ENCODE data around the gene OXT. TPM values are rescaled to one million over a fixed set of nuclear protein-coding genes. Genes with fewer than 3 reads are reported as not detected.

Gene OXT
- total and polyA plus RNA-seq, 9 donors, result 0.61 to 0.86 TPM; not detected in 7

GRCh38 chr20:3102575-3103368, 31.4 kb downstream of the OXT start:
- no peak overlapping the region for H3K27ac ChIP-seq
- no peaks in the 10 kb centered on the region for H3K4me1 ChIP-seq (ENCODE audit: insufficient read depth)
- intact Hi-C loops (cut with DNase I), result no loop called here
- 66 to 73% (median 68%) methylated on average over 13 of the region's 13 CpGs for WGBS, 3 donors
- no peak overlapping the region for H3K4me3 ChIP-seq
- no peaks in the 10 kb centered on the region for H3K9me3 ChIP-seq
- no peak for DNase-seq
- no peaks in the 10 kb centered on the region for H3K36me3 ChIP-seq
- TF ChIP-seq POLR2A (IDR thresholded peaks at IDR 0.05), result no peak
- TF ChIP-seq, protein P1, sequence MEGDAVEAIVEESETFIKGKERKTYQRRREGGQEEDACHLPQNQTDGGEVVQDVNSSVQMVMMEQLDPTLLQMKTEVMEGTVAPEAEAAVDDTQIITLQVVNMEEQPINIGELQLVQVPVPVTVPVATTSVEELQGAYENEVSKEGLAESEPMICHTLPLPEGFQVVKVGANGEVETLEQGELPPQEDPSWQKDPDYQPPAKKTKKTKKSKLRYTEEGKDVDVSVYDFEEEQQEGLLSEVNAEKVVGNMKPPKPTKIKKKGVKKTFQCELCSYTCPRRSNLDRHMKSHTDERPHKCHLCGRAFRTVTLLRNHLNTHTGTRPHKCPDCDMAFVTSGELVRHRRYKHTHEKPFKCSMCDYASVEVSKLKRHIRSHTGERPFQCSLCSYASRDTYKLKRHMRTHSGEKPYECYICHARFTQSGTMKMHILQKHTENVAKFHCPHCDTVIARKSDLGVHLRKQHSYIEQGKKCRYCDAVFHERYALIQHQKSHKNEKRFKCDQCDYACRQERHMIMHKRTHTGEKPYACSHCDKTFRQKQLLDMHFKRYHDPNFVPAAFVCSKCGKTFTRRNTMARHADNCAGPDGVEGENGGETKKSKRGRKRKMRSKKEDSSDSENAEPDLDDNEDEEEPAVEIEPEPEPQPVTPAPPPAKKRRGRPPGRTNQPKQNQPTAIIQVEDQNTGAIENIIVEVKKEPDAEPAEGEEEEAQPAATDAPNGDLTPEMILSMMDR (IDR thresholded peaks at IDR 0.05), result no peak
- no peak for TF ChIP-seq EP300 (IDR thresholded peaks at IDR 0.05)
- H3K27me3 ChIP-seq, result no peaks in the 10 kb centered on the region

DNA sequence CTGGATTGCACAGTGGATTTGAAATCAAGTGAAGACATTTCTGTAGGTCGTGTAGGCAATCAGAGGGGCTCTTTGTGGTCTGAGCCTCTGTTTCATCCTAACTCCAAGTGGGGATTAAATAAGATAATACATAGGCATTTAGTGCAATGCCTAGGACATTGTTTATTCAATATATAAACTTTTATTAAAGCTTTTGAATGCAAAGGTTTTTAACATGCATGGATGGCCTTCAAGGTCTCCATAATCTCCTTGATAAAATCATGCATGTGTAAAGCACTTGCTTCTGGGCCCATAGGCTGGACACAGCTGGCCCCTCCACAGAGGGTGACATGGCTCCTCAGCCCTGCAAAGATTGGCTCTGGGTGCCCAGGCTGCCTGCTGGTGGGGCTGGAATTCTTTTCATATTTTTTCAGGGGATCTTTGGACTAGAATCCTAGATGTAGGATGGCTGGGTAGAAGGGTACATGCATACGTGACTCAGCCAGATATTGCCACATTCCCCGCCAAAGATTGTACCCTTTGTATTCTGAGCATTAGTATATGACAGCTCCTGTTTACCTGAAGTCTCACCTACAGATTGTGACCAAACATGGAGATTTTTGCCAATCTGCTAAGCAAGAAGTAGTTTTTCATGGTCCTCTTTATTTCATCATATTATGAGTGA, 32.1 kb downstream of the OXT start:
- WGBS, 3 donors, result 64 to 68% (median 65%) methylated on average over 3 of the region's 3 CpGs
- Histone ChIP-seq H3K9me3 (no peaks in the 10 kb centered on the region), H3K27me3 (no peaks in the 10 kb centered on the region), H3K4me3 (no peak overlapping the region), H3K4me1 (ENCODE audit: insufficient read depth) (no peaks in the 10 kb centered on the region), H3K36me3 (no peaks in the 10 kb centered on the region), H3K27ac (no peak overlapping the region)
- no peak for DNase-seq
- TF ChIP-seq, protein P1 (IDR thresholded peaks at IDR 0.05), result no peak
- no peak for TF ChIP-seq EP300 (IDR thresholded peaks at IDR 0.05)
- TF ChIP-seq POLR2A (IDR thresholded peaks at IDR 0.05), result no peak
- intact Hi-C loops (cut with DNase I), result no loop called here

- intact Hi-C loops (cut with DNase I), result no loop called here
- Histone ChIP-seq H3K4me3 (no peak overlapping the region), H3K9me3 (no peaks in the 10 kb centered on the region), H3K27me3 (no peaks in the 10 kb centered on the region), H3K36me3 (no peaks in the 10 kb centered on the region), H3K4me1 (ENCODE audit: insufficient read depth) (no peaks in the 10 kb centered on the region), H3K27ac (no peak overlapping the region)
- DNase-seq, result no peak
- TF ChIP-seq, protein P1 (IDR thresholded peaks at IDR 0.05), result no peak
- TF ChIP-seq POLR2A (IDR thresholded peaks at IDR 0.05), result no peak
- no peak for TF ChIP-seq EP300 (IDR thresholded peaks at IDR 0.05)
- WGBS, 3 donors, result 91 to 94% (median 93%) methylated on average over 18 of the region's 18 CpGs
Measured at GRCh38 chr20:3105256-3106137, 34.1 kb downstream of the OXT start.

GRCh38 chr20:3106185-3106584, 34.8 kb downstream of the OXT start:
- no peak overlapping the region for H3K27ac ChIP-seq
- TF ChIP-seq, protein P1 (IDR thresholded peaks at IDR 0.05), result no peak
- no peak for TF ChIP-seq EP300 (IDR thresholded peaks at IDR 0.05)
- no peak for TF ChIP-seq POLR2A (IDR thresholded peaks at IDR 0.05)
- H3K9me3 ChIP-seq, result no peaks in the 10 kb centered on the region
- intact Hi-C loops (cut with DNase I), result no loop called here
- H3K4me3 ChIP-seq, result no peak overlapping the region
- WGBS, 3 donors, result 90 to 92% (median 91%) methylated on average over 3 of the region's 3 CpGs
- H3K27me3 ChIP-seq, result no peaks in the 10 kb centered on the region
- H3K36me3 ChIP-seq, result no peaks in the 10 kb centered on the region
- no peak for DNase-seq
- H3K4me1 ChIP-seq (ENCODE audit: insufficient read depth), result no peaks in the 10 kb centered on the region
